Esophagus muscularis mucosa (tissue), 4 donors: ENCODE results near the gene BRSK1. TPM values are rescaled to one million over a fixed set of nuclear protein-coding genes. Genes with fewer than 3 reads are reported as not detected.

ENCODE experiments used
- DNase-seq: peaks from one replicate; pipeline ENCODE4 v3.0.0-alpha.2; 2017; ENCODE audit errors: extremely low spot score
- H3K27ac ChIP-seq, 4 donors: fragments of 200-600 bp; sonication (generic); replicated peaks in 1 of 4; 1 replicate in 3 of 4; 2 replicates in 1 of 4; pipeline ENCODE4 v1.5.1; 2016 to 2019; ENCODE audit warnings: mild to moderate bottlenecking in 1 of 4
- H3K27me3 ChIP-seq, 4 donors: fragments of 200-600 bp; sonication (generic); one replicate each; pipeline versions ENCODE4 v1.5.1 to v1.6.0; 2016 to 2019
- H3K36me3 ChIP-seq, 4 donors: fragments of 200-600 bp; sonication (generic); one replicate each; pipeline ENCODE4 v1.5.1; 2016 to 2019
- H3K4me1 ChIP-seq, 4 donors: fragments of 200-600 bp; sonication (generic); one replicate each; pipeline ENCODE4 v1.5.1; 2016 to 2019
- H3K4me3 ChIP-seq, 4 donors: fragments of 200-600 bp; sonication (generic); 1 replicate in 2 of 4; 2 replicates in 2 of 4; pipeline ENCODE4 v1.5.1; 2016 to 2019; ENCODE audit warnings: mild to moderate bottlenecking in 4 of 4, moderate library complexity in 1 of 4
- H3K9me3 ChIP-seq, 4 donors: fragments of 200-600 bp; sonication (generic); 1 replicate in 3 of 4; 2 replicates in 1 of 4; pipeline ENCODE4 v1.5.1; 2016 to 2019
- CTCF ChIP-seq, 3 experiments: fragments of 200-600 bp in 2 of 3; fragments of 450-650 bp in 1 of 3; sonication (generic) in 2 of 3; IDR thresholded peaks; one replicate each; pipeline ENCODE4 v1.5.1; 2017 to 2019; ENCODE audit warnings: antibody characterized with exemption in 3 of 3, mild to moderate bottlenecking in 2 of 3, moderate library complexity in 1 of 3
- EP300 ChIP-seq: sonication (generic); formaldehyde crosslinking; IDR thresholded peaks from one replicate; pipeline ENCODE4 v1.6.1; 2017; ENCODE audit warnings: antibody characterized with exemption
- POLR2A ChIP-seq: fragments of 450-650 bp; IDR thresholded peaks from one replicate; pipeline ENCODE4 v1.6.1; 2017; ENCODE audit warnings: antibody characterized with exemption, moderate library complexity, mild to moderate bottlenecking, low read depth
- POLR2AphosphoS5 ChIP-seq, 2 donors: sonication (generic); formaldehyde crosslinking; IDR thresholded peaks; one replicate each; pipeline ENCODE4 v1.6.1; 2017; ENCODE audit warnings: antibody characterized with exemption in 2 of 2
- WGBS: methylation state at CpG from one replicate; pipeline ENCODE4 v1.1.5; 2018; 5-methylcytosine and 5-hydroxymethylcytosine counted together
- intact Hi-C: fragments of 100-400 bp; cut with DNase I; formaldehyde crosslinking; loops from one replicate; pipeline ENCODE4 v1.15.1; 2023
- total RNA-seq, 4 donors: library from RNA; depleted of rRNA; stranded (reverse); fragments of >200 nt; gene quantifications; one replicate each; pipeline versions ENCODE4 v1.1.0 to v1.2.1, GENCODE V29; 2016

Gene BRSK1
- total RNA-seq, 4 donors from 2014 or later, result 3.3 to 16.9 (median 6.7) TPM

GRCh38 chr19:55312621-55313512, 29.1 kb downstream of the BRSK1 start:
- intact Hi-C loops, result no loop called here
- Histone ChIP-seq H3K27me3 (peaks cover 0 to 12% (median 0%) of the 10 kb centered on the region in 4 donors), H3K27ac (no peak overlapping the region), H3K9me3 (no peaks in the 10 kb centered on the region), H3K36me3 (peaks cover 0 to 20% (median 13%) of the 10 kb centered on the region in 4 donors), H3K4me3 (no peak overlapping the region), H3K4me1 (no peaks in the 10 kb centered on the region)
- TF ChIP-seq EP300, result no peak
- no peak for TF ChIP-seq POLR2AphosphoS5 (IDR thresholded peaks at IDR 0.05)
- no peak for TF ChIP-seq POLR2A
- TF ChIP-seq CTCF (IDR thresholded peaks at IDR 0.05), result no peak
- 74% methylated on average over 41 of the region's 47 CpGs for WGBS
- DNase-seq, result no peak

- TF ChIP-seq CTCF (IDR thresholded peaks at IDR 0.05) (no peak), POLR2A (no peak), EP300 (no peak), POLR2AphosphoS5 (IDR thresholded peaks at IDR 0.05) (no peak)
- WGBS, result 87% methylated on average over 8 of the region's 8 CpGs
- Histone ChIP-seq H3K4me1 (no peaks in the 10 kb centered on the region), H3K4me3 (no peak overlapping the region), H3K36me3 (peaks cover 0 to 8% (median 6%) of the 10 kb centered on the region in 4 donors), H3K9me3 (no peaks in the 10 kb centered on the region), H3K27me3 (peaks cover 0 to 12% (median 0%) of the 10 kb centered on the region in 4 donors), H3K27ac (no peak overlapping the region)
- no peak for DNase-seq
- intact Hi-C loops, result no loop called here
Observed at GRCh38 chr19:55314396-55314795, 30.6 kb downstream of the BRSK1 start.

GRCh38 chr19:55315956-55316525, 32.2 kb downstream of the BRSK1 start:
- 86% methylated on average over 13 of the region's 13 CpGs for WGBS
- H3K36me3 ChIP-seq, result no peaks in the 10 kb centered on the region
- intact Hi-C loops, result no loop called here
- no peaks in the 10 kb centered on the region for H3K9me3 ChIP-seq
- peaks cover 0 to 28% (median 2%) of the 10 kb centered on the region in 4 donors for H3K27me3 ChIP-seq
- TF ChIP-seq POLR2A, result no peak
- DNase-seq, result no peak
- H3K4me1 ChIP-seq, result peaks cover 0 to 5% (median 0%) of the 10 kb centered on the region in 4 donors
- H3K27ac ChIP-seq, result no peak overlapping the region
- no peak overlapping the region for H3K4me3 ChIP-seq

- TF ChIP-seq EP300, result no peak
- TF ChIP-seq POLR2A, result no peak
- no peak for TF ChIP-seq CTCF (IDR thresholded peaks at IDR 0.05)
- TF ChIP-seq POLR2AphosphoS5 (IDR thresholded peaks at IDR 0.05), result no peak
- DNase-seq, result no peak
- intact Hi-C loops, result no loop called here
- Histone ChIP-seq H3K36me3 (no peaks in the 10 kb centered on the region), H3K27ac (no peak overlapping the region), H3K9me3 (no peaks in the 10 kb centered on the region), H3K4me3 (no peak overlapping the region), H3K27me3 (peaks cover 0 to 32% (median 2%) of the 10 kb centered on the region in 4 donors), H3K4me1 (peaks cover 0 to 5% (median 0%) of the 10 kb centered on the region in 4 donors)
- WGBS, result 79% methylated on average over 8 of the region's 8 CpGs
Observed at GRCh38 chr19:55316646-55317045, 32.8 kb downstream of the BRSK1 start.

GRCh38 chr19:55319785-55320184, 36.0 kb downstream of the BRSK1 start:
- Histone ChIP-seq H3K36me3 (no peaks in the 10 kb centered on the region), H3K4me1 (peaks cover 0 to 5% (median 0%) of the 10 kb centered on the region in 4 donors), H3K27ac (no peak overlapping the region), H3K4me3 (no peak overlapping the region), H3K9me3 (no peaks in the 10 kb centered on the region), H3K27me3 (peaks cover 0 to 37% (median 2%) of the 10 kb centered on the region in 4 donors)
- WGBS, result 23% methylated on average over 20 of the region's 21 CpGs
- no peak for TF ChIP-seq CTCF (IDR thresholded peaks at IDR 0.05)
- TF ChIP-seq EP300, result no peak
- no peak for TF ChIP-seq POLR2A
- TF ChIP-seq POLR2AphosphoS5 (IDR thresholded peaks at IDR 0.05), result no peak
- no peak for DNase-seq
- intact Hi-C loops, result no loop called here
